PC-9 (cell line): ENCODE data around the gene PCDHB15.

Experiments
- CTCF ChIP-seq: fragments of 200-600 bp; sonication (generic); conservative IDR thresholded peaks from 2 replicates; pipeline ENCODE4 v1.6.1; 2017; ENCODE audit warnings: mixed run types, antibody characterized with exemption, mild to moderate bottlenecking, moderate library complexity
- EZH2 ChIP-seq: fragments of 200-600 bp; sonication (generic); IDR thresholded peaks from 2 replicates; pipeline ENCODE4 v1.8.0; 2017; ENCODE audit warnings: antibody characterized with exemption, low read depth

GRCh38 chr5:141241496-141241895 is 3.7 kb upstream of the PCDHB15 start:
- TF ChIP-seq CTCF (no peak), EZH2 (no peak)
